ENCODE data around the gene GRB10.
"Not testable (repeated sequence)": the region's sequence is repeated elsewhere in the genome, so short reads cannot be mapped to it uniquely, and the experiment has no call there.

GRB10 gene

DNA sequence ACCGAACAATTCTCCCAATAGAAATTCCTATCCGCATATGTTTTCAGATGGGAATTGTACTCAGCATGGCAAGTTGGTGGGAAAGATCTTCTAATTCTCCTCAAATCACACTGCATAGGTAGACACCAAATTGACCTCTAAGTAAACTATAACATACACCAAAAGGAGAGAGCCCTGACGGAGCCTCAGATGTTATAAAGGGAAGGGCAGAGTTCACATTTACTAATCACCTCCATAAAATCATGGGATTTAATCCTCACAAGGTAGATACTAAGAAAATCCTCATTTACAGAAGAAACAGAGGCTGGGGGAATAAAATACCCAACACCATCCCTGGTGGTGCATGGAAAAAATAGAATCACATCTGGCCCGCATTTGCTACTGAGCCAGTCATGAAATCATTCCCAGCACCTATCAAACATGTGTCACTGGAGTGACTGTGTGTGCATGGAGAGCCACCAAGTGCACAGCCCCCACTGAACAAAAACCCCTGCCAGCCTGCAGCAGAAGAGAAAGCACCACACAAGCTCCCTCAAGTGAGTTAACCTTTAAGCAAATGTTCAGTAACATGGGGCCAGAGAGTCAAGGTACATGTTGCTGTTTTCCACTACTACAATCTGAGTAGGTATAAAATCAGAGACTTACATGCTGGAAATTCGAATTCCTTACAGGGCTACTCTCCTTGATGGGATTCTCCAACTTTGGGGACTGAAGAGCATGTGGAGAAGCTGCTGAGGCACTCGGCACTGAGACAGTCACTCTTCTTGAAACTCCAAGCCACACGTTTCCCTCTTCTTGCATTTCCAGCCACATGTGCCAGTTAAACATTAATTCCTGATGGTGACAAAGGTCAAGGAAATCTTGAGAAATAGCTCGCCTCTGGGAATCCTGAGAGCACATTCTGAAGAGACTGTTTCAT lies 217.8 kb downstream of the GRB10 start, which contains the start of gene DDC:
Gene DDC, minus strand, starts transcription at position 766 of the 919 bp plus-strand sequence. CDS start 21,320 bp downstream, outside the sequence.
- no peak for DNase-seq

DNA sequence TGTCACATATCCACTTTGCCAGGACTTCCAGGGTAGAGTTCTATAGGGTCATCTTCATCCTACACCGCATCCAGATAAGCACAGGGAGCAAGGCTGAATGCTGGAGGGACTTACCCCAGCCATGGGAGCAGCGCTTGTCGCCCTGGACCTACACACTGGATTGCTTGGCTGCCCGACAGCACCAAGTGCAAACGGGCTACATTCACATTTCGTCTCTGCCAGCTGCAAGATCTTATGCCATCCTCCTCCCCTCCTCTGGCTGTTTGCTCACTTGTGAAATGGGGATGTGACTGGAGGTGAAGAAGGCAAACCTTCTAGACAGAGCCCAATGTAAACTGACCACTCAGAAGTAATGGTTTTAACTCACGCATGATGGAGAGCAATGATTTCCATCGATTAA lies 218.5 kb downstream of the GRB10 start:
- no peak for DNase-seq

DNA sequence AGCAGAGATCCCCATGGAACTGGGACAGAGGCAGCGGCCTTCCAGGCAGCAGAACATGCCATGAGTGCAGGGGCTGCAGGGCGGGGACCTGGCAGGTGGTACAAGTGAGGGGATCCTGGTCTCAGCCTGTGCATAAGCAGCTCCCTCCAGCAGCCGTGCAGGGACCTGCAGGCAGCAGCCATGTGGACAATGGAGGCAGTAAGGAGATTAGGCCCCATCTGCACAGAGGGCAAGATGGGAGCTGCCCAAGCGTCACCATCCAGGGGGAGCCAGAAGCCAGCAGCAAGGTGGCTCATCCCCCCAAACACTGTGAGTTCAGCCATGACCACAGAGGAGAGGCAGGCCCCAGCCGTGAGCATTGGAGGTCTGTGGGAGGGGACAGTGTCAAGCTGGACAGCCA lies 220.6 kb downstream of the GRB10 start:
- no peak for DNase-seq

DNA sequence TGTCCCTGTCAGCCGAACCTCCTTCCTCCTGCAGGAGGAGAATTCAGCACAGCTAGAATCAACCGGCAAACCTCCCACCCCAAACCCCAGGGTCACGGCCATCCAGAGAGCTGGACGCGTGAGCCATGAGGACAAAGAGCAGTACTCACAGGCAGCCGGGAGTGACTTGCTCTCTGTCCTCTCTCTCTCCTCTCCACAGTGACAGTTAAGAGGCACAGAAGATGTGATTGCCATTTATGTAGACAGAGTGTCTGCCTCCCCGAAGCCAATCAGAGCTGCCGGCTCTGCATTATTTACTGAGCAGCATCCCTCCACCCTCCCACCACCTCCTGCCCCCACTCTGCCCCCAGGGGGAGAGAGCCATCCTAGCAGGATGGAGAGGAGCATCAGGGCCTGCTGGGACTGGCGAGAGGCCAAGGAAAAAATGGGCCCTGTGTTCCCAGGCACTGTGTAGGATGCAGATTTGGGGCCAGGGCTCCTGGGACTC lies 221.8 kb downstream of the GRB10 start:
- no peak for DNase-seq

DNA sequence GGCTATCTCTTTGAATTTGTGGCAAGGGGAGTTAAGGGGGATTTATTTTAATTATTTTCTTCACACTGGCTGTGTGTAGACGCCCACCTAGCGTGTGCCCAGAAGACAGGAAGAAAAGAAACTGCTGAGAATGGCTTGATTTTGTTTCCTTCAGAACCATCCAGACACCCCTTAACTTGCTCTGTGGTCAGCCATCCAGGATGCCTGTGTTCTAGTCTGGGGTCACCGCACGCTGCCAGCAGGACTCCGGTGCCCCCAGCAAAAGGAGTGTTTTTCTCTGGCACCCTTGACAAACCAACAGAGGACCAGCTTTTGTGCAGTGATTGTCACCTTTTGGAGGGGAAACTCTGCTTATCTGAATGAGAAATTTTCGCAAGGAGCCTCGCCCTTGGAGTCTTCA lies 222.8 kb downstream of the GRB10 start:
- DNase-seq, result no peak

DNA sequence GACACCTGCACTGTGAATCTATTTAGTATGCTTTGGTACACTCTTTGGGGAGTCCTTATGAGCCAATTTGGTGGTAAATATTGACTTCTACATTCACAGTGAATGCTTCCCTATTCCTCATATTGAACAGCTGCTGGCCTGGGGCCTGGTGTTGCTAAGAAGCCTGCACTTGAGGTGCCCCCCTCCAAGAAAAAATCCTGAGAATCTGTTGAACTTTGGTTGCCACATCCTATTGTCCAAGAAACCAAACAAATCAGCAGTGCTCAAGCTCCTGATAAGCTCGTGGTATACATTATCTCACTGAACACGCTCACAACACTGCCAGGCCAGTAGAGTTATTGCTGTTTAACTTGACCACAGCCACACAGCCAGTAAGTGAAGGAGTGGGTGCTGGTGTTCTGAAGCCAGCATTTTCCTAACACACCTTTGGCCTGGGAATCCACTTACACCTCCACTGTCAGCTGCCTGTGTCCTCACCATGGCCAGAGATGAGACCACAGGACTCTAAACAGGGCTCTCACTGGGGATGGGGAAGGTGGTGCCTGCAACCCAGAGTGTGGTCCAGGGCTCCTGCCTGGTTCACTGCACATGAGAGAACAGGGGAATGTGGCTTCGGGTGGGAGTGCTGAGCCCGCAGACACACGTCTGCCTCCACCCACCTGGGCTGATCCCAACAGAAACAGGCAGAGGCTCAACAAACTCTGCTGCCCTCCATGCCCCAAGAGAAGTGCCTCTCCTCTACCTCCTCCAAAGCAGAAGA lies 224.2 kb downstream of the GRB10 start:
- DNase-seq, result no peak

DNA sequence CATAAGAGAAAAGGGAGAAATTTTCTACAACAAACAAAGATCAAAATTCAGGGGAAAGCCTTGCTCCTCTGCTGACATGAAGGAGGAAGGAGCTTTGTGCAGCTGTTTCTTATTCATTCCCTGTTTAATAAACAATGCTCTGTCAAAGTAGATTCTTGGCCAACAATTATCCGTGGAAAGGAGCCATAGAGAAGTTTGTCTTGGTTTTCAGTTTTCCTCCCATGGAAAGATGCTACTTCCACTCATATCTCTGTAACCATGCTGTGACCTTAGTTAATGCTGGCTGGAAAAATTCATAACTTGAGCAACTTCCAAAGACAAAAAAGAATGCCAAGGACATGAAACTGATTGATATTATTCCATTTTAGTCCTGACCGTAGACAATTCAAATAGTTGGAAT lies 225.6 kb downstream of the GRB10 start:
- DNase-seq, result no peak

DNA sequence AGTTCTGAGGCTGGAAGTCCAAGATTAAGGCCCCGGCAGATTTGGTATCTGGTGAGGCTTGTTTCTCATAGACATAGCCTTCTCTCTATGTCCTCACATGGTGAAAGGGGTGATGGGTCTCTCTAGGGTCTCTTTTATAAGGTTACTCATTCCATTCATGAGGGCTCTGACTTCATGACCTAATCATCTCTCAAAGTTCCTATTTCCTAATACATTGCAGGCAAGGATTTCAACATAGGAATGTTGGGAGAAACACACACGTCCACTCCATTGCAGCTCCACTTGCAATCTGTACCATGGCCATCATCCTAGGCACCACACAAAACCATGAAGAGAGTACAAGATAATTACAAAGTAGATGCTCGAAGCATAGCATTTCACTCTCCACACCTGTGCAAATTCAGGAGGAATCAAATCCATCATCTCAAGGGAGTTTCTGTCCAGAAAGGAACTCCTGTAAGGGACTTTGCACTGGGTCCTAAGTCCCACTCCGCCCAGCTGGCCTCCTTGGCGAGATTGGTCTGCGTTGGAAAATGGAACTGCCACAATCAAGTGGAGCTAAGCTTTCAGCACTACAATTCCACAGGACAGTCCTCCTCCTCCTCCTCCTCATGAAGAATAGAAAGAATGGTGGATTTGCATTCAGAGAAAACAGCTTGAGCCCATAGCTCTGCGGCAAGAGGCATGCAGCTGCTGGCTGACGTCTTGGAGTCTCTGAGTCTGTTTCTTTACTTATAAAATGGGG lies 226.3 kb downstream of the GRB10 start:
- no peak for DNase-seq

DNA sequence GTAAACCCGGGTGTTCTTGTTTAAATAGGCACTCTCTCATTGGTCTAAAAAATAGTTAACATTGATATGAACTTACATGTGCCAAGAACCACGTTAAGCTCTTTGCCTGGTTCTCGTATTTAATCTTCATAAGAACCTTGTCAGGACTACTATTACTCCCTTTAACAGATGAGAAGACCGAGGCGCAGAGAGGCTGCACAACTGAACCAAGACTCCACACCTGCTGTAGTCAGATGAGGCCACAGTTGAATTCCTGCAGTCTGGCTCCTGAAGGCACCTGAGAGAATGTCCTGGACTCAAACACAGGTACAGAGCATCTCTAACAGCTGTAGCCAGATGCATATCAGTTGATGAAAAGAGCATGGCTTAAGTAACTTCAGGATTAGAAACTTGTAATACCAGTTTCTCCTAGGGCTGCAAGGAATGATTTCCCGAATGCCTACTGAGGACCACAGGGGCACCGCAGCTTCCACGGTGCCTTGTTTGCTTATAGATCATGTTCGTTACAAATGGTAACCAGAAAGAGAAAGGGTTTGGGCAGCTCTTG lies 227.0 kb downstream of the GRB10 start:
- no peak for DNase-seq

DNA sequence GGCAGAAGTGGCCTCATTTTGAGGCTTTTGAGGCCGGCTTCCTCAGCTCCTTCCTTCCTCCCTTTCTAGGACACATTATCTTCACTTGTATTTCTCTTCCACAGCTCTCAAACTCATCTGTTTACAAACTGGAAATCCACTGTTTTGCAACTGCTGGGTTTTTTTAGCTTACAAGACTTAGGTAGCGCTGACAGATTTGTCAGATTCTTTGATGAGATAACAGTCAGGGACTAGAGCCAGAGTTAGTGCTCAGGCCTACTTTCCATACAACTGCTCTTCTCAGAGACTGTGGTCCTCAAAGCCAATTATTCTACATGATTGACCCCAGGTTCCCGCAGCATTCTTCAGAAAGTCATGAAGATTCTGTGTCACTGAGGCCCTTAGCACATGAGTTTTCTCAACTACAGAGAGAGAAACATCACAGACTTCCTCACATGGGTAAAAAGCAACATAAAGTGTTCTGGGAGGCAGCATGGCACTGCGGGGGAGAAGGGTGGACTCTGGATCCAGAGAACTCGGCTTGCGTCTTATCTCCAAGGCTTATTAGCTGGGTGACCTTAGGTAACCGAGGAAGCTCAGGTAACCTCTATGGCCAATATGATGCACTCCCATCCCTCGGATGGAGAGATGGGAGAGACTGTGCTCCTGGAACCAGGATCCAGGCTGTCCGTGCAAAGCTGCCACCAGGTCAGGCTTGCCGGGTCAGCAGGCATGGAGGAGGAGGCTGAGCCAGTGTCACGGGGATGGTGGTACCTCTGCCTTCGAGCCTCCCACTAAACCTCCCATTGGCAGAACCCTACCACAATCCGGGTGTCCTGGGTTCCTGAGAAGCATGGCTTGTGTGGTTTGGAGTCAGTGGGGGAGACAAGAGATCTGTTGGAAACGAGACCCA lies 228.0 kb downstream of the GRB10 start:
- no peak for DNase-seq

DNA sequence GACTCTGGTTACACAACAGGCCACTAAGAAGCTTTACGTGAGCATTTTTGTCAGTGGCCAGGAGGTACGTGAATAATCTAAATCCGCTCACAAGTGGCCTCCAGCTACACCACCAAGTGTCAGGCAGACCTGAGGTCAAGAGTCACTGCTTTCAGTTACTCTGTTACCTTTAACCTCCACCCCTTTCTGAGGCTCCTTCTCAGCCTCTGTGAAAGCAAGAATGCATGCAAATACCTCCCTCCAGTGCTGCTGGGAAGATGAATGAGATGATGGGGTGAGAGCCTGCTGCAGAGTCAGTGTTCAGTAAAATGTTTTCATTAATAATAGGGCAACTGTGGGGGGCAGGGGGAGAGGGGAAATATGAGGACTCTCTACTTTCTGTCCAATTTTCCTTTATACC lies 228.7 kb downstream of the GRB10 start:
- no peak for DNase-seq

DNA sequence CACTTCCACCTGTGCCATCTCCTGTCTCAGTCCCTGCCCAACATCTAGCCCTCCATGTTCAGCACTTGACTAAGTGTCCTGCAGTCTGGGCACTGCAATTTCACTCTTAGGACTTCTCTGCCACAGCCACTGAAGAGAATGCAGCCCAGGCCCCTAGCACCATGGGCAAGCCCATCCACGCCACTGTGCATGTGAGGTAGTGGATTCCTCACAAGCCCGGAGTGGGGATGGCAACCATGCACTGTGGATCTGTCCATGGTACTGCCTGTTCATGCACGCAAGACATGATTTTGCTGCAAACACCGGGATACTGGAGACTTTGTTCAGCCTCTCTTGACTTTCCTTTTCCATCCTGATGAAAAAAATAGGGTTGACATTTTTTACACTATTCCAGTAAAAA lies 229.8 kb downstream of the GRB10 start:
- DNase-seq, result no peak

DNA sequence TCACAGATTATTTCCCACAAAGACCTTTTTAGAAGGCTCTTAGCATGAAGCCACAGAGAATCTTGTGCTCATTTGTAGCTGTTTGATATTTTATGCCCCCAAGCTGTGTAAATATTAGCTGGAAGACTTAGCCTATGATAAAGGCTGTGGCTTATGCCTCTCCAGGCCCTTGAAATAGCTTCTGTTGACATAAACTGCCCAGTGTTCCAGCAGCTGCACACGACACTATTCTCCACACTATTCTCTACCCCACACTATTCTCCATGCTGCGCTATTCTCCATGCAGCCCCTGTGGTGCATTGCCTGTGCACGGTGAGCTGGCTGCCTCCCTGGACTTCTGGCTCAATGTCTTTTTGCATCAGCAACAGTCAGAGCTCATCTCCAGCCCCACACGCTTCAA lies 230.6 kb downstream of the GRB10 start:
- DNase-seq, result no peak

DNA sequence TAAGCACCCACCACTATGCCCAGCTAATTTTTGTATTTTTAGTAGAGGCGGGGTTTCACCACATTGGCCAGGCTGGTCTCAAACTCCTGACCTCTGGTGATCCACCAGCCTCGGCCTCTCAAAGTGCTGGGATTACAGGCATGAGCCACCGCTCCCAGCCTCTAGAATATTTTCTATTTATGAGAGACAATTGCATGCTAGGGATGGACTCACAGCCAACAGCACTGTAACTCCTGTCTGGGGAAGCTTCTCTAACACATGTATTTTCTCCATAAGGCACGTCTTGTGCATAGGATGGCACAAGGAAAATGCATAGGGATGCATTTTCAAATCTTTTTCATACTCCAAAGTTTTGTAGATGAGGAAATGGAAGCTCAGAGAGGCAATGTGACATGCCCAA lies 237.1 kb downstream of the GRB10 start:
- not testable (repeated sequence) for DNase-seq

DNA sequence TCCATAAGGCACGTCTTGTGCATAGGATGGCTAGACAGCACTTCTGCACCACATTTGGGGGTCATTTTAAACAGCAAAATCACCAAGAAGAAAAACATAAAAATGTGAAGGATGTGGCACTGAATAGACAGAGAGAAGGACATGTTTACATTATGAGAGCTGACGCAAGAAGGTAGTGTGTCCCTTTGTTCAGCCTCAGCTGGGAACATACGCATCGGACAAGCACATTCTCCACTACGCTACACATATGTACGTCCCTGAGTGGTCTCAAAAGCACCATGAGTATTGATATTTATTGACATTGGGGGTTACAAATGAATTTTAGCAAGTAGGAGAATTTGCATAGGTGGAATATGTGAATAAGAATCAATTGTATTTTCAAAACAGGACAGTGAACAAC lies 237.7 kb downstream of the GRB10 start:
- DNase-seq, result no peak

DNA sequence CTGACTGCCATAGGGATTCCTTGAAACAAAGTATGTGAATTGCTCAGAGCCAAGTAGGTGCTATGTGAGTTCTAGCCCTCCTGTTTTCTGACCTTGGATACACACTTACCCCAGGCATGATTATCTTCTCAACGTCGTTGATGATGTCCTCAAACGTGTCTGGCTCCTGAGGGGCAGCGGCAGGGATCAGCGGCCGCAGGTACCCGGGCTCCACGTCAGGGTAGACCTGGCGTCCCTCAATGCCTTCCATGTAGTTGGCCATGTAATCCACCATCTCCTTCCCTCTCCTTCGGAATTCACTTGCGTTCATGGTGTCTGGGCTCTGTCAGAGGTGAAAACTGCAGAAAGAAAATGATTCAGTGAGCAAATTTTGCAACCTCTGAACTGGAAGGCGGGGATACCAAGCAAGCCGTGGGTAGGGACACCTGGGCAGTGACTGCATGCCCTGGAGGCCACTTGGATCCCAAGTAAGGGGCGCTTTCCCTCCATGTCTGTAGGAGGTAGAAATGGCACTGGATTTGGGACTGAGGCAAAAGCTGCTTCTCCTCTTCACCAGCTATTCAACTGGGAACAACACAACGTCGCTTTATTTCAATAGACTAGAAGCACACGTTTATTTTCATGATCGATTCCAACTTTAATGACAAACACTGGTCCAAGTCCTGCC lies 238.8 kb downstream of the GRB10 start:
- DNase-seq, result no peak

DNA sequence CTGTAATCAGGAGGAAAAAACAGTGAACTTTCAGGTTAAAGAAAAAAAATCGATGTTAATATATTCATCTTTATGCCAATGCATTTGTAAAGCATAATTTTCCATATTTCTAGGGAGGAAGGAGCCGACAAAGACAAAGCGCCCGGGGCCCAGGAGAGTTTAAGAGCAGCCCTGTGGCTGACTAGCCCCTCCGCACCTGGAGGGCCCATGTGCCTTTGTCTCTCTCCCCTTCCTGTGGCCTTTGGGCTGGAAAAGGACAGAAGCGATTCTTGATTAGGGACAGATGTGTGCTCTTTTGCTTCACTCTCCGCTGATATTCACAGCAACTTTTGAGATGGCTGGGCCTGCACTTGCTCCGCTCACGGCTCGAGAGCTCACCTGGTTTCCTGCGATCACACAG lies 240.6 kb downstream of the GRB10 start:
- no peak for DNase-seq

DNA sequence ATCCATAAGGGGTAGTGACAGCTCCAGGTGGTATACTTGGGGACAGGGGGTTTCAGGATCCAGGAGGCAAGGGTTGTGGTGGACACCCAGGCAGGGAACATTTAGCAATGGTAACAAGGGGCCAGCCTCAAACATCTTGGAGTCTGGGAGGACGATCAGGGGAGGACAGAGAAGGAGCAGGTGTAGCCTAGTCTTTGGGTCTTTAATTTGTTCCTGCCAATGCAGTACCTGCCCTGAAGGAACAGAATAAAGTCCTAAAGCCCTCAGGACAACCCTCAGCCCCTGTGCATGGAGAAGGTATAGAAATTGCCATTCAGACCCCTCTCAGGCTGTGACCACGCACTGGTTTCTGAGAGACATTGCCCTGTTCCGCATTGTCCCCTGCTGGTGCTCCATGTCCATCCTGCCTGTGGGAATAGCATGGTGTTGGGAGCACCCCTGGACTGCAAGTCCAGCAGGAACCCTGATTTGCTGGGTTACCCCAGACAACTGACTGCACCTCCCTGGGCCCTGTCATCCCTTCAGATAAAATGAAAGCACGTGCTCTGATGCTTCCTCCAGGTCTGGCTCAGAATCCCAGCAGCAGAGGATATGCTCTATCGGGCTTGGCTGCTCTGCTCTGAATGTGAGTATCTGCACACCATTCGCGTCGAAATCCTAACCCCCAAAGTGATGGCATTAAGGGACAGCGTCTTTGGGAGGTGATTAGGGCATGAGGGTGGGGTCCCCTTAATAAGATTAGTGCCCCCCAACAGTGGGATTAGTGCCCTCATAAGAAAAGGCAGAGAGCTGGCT lies 241.7 kb downstream of the GRB10 start:
- DNase-seq, result no peak

All from activated CD4-positive, alpha-beta T cell treated with anti-CD3 and anti-CD28 coated beads, Interleukin-2, amount 50 U/mL, for 4 hours (primary cell).